ENCODE measurements around the gene ATXN1.

GRCh38 chr6:16760516-16761470, at the start of gene ATXN1:
- TF ChIP-seq CTCF (conservative IDR thresholded peaks at IDR 0.05; ENCODE audit: low read depth, low read length) (no peak), EZH2 (IDR thresholded peaks at IDR 0.05; ENCODE audit: borderline replicate concordance, low read depth, low read length, poor library complexity, severe bottlenecking) (no peak)
